SH-SY5Y (cell line): ENCODE results near the gene HMGA1.

Experiments
- GATA2 ChIP-seq: IDR thresholded peaks from 2 replicates; pipeline ENCODE4 v1.6.1; 2011; ENCODE audit warnings: mild to moderate bottlenecking, low read depth, low read length
- GATA3 ChIP-seq: IDR thresholded peaks from 2 replicates; pipeline ENCODE4 v1.6.1; 2011; ENCODE audit warnings: low read depth, mild to moderate bottlenecking, low read length, moderate library complexity

DNA sequence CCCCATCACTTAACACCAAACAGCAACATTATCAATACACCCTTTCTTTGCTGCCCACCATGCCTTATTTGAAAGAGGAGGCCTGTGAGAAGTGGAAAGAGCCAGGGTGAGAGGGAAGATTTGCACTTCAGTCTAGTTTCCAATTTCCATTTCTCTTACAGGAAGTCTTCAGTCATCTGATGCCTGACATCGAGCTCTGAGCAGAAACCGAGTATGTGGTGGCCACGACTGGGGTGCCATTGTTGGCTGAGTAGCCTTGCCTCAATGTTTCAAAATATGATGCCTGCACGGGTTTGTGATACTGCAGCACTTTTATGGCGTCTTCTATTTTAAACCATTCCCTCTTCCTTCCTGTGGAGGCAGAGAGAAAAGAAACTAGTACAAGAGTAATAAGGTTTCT, 51.9 kb downstream of the HMGA1 start:
- TF ChIP-seq GATA3 (no peak), GATA2 (no peak)
